ENCODE data around the gene PHETA1. TPM values are rescaled to one million over a fixed set of nuclear protein-coding genes. Genes with fewer than 3 reads are reported as not detected.

Gene PHETA1
- total RNA-seq, 4 donors from 2014 or later = 8.7 to 16.7 (median 14.5) TPM

DNA sequence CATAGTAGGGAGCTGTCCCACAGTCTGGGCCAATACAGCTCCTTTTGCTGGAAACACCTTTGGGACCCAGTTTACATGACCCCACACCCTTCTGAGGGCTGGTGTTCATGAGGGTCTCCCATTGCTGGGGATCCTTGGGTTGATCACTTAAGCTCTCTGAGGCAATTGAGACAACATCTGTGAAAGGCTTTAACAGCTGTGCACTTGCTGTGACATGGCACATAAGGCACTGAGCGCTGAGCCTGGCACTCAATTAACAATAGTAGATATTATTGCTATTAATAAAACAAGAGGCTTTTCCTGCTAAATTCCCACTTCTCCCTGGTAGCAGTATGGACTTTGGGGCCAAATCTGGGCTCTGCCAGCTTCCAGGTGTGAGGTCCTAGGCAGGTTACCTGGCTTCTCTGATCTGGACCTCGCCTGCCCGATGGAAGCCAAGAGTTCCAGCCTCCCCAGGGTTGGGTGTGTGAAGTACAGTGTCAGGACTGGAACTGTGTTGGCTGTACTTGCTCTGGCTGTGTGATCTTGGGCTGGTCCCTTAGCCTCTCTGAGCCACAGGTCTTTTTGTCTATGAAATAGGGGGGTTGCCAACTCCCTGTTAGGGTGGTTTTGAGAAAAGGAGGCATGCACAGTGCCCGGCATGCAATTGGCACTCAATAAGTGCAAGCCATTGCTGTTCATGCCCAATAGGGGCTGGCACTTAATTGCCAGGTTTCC is 39.9 kb upstream of the PHETA1 start:
- Histone ChIP-seq H3K9me3 (no peaks in the 10 kb centered on the region), H3K27ac (peak overlapping the region; percentile 72 to 83 (median 83)), H3K27me3 (no peaks in the 10 kb centered on the region), H3K4me3 (peak overlapping the region in 1 of 4 donors; percentile 8), H3K4me1 (peaks cover 67 to 72% of the 10 kb centered on the region in 2 donors), H3K36me3 (no peaks in the 10 kb centered on the region)
- intact Hi-C loops (cut with DNase I; ENCODE audit: low total_unique reads) = loop anchor here (5.0 kb wide), 1 partner anchor 278 kb away; the partner anchor contains the start of genes ACAD10 and BRAP
- ATAC-seq = no peak
- no peak for DNase-seq
- TF ChIP-seq POLR2A (IDR thresholded peaks at IDR 0.05) = no peak
- TF ChIP-seq, protein P1, sequence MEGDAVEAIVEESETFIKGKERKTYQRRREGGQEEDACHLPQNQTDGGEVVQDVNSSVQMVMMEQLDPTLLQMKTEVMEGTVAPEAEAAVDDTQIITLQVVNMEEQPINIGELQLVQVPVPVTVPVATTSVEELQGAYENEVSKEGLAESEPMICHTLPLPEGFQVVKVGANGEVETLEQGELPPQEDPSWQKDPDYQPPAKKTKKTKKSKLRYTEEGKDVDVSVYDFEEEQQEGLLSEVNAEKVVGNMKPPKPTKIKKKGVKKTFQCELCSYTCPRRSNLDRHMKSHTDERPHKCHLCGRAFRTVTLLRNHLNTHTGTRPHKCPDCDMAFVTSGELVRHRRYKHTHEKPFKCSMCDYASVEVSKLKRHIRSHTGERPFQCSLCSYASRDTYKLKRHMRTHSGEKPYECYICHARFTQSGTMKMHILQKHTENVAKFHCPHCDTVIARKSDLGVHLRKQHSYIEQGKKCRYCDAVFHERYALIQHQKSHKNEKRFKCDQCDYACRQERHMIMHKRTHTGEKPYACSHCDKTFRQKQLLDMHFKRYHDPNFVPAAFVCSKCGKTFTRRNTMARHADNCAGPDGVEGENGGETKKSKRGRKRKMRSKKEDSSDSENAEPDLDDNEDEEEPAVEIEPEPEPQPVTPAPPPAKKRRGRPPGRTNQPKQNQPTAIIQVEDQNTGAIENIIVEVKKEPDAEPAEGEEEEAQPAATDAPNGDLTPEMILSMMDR (IDR thresholded peaks at IDR 0.05 in 4 of 5, conservative IDR thresholded peaks at IDR 0.05 in 1 of 5) = no peak
- in situ Hi-C loops (cut with MboI; ENCODE audit: low sequenced_read_pairs in 4 of 4) = no loop called here

DNA sequence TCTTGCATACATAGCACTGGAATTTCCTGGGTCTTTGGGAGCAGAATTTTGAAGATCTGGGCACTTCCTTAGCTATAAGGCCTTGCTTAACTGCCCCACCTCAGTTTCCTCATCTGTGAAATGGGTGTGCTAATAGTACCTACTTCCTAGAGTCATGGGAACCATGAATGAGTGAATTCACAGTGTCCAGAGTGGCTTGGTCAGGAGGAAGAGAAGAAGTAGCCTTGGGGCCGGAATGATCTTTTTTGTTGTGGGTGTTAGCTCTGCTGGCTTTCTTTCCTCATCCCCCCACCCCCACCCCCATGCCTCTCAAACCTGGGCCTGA is 39.2 kb upstream of the PHETA1 start:
- Histone ChIP-seq H3K36me3 (no peaks in the 10 kb centered on the region), H3K4me3 (no peak overlapping the region), H3K9me3 (no peaks in the 10 kb centered on the region), H3K4me1 (peaks cover 67 to 69% of the 10 kb centered on the region in 2 donors), H3K27me3 (no peaks in the 10 kb centered on the region), H3K27ac (peak overlapping the region in 3 of 4 donors; percentile 83)
- TF ChIP-seq POLR2A (IDR thresholded peaks at IDR 0.05) = no peak
- TF ChIP-seq, protein P1 (IDR thresholded peaks at IDR 0.05 in 4 of 5, conservative IDR thresholded peaks at IDR 0.05 in 1 of 5) = no peak
- DNase-seq = no peak
- in situ Hi-C loops (cut with MboI; ENCODE audit: low sequenced_read_pairs in 4 of 4) (no loop called here), intact Hi-C loops (cut with DNase I; ENCODE audit: low total_unique reads) (loop anchor here (5.0 kb wide), 1 partner anchor 279 kb away; the partner anchor contains the start of genes ACAD10 and BRAP)
- ATAC-seq = no peak

DNA sequence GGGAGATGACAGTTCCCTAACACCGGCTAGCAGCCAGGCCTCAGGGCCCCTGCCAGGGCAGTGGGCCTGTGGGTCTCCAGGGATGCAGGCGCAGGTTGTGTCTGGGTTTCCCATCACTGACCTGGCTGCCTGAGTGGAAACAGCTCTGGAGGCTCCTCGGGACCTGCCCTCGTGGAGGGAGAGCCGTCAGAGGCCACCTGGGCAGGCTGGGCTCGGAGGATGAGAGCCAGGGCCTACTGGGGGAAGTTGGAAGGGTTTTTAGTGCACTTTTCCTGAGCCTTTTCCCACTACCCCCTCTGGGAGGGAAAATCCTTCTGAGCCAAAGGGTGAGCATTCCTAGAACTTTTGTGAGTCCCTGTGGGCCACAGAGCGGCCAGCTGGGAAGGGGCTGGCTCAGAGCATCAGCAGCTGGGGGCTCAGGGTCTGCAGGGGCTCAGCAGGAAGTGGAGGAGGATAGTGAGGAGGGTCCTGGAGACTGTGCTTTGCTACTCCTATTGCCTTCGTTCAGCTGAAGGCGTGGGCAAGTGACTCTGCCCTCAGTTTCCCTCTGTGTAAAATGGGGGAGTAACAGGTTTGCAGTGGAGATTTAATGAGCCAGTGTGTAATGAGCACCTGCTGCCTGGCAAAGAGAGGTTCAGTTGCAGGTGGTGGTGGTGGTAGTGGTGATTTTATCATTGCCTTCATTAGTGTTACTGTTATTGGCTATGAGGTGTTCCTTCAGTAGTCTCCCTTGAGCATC is 38.7 kb upstream of the PHETA1 start:
- intact Hi-C loops (cut with DNase I; ENCODE audit: low total_unique reads) (loop anchor here (2.0 to 5.0 kb wide), 2 partner anchors 280 to 359 kb away; partner anchors contain the start of genes ACAD10, ALDH2 and BRAP), in situ Hi-C loops (cut with MboI; ENCODE audit: low sequenced_read_pairs in 4 of 4) (no loop called here)
- Histone ChIP-seq H3K27ac (peak overlapping the region; percentile 71 to 83 (median 83)), H3K36me3 (no peaks in the 10 kb centered on the region), H3K27me3 (no peaks in the 10 kb centered on the region), H3K4me1 (peaks cover 64 to 68% of the 10 kb centered on the region in 2 donors), H3K4me3 (peak overlapping the region; percentile 64 to 78 (median 68)), H3K9me3 (no peaks in the 10 kb centered on the region)
- TF ChIP-seq, protein P1 (IDR thresholded peaks at IDR 0.05 in 4 of 5, conservative IDR thresholded peaks at IDR 0.05 in 1 of 5) = no peak
- no peak for TF ChIP-seq POLR2A (IDR thresholded peaks at IDR 0.05)
- DNase-seq (no peak), ATAC-seq (no peak)

DNA sequence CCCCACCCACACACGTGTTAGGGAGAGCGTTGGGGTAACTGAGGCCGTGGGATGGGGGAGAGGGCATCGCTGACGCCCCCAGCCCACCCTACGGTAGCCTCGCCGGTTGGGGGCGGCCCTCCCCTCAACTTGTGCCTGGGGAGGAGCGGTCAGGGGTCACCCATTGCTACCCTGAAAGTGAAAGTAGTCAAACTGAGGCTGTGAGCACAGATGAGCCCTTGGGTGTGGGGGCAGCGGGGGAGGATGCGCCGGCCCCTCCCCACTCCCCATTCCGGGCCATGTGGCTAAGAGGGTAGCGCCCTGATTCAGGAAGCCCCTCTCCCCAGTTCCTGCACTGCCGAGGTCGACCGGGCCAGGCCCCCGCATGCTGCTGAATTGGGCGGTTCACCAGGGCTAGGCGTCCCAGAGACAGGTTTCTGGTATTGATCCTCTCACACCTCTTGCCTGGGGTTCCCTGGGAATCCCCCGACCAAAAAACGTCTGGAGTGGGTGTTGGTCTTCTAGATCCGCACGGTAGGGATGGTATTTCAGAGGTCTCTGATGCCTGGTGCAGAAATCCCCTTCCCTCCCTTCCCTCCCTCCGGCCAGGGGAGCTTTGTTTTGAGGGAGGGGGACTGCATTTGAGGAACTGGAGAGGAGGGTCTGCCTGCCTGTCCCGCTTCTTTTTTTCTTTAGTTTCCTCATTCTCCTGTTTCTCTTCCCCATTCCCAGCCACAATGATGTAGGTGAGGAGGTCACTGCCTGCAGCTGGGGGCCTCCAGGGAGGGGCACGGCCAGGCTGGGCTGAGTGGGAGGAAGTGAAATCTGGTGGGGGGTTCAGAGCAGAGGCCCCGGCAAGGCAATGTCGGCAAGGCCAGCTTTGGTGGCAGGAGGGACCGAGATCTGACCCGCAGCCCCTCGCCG is 37.8 kb upstream of the PHETA1 start:
- Histone ChIP-seq H3K9me3 (no peaks in the 10 kb centered on the region), H3K4me1 (peaks cover 57 to 62% of the 10 kb centered on the region in 2 donors), H3K36me3 (no peaks in the 10 kb centered on the region), H3K27ac (peak overlapping the region; percentile 71 to 83 (median 83)), H3K4me3 (peak overlapping the region; percentile 64 to 78 (median 68)), H3K27me3 (no peaks in the 10 kb centered on the region)
- in situ Hi-C loops (cut with MboI; ENCODE audit: low sequenced_read_pairs in 4 of 4) (no loop called here), intact Hi-C loops (cut with DNase I; ENCODE audit: low total_unique reads) (loop anchor here (2.0 to 5.0 kb wide), 2 partner anchors 281 to 360 kb away; partner anchors contain the start of genes ACAD10, ALDH2 and BRAP)
- TF ChIP-seq POLR2A (IDR thresholded peaks at IDR 0.05) = peak in 1 of 2 donors; percentile 7
- TF ChIP-seq, protein P1 (IDR thresholded peaks at IDR 0.05 in 4 of 5, conservative IDR thresholded peaks at IDR 0.05 in 1 of 5) = no peak
- ATAC-seq (no peak), DNase-seq (peak in 1 of 2 donors; percentile 49)

All from gastrocnemius medialis (tissue), 4 donors.